KOPT-K1 (cell line): ENCODE data around the gene DYRK1A.

Experiments used
- H3K27ac ChIP-seq: fragments of 200-600 bp; sonication (generic); 2 replicates; pipeline ENCODE4 v1.5.1; 2016; ENCODE audit warnings: antibody characterized with exemption, mild to moderate bottlenecking, low read depth, low read length; ENCODE audit not compliant: poor library complexity, severe bottlenecking
- H3K36me3 ChIP-seq: fragments of 200-600 bp; sonication (generic); 2 replicates; pipeline ENCODE4 v1.5.1; 2017; ENCODE audit warnings: antibody characterized with exemption, mild to moderate bottlenecking, low read length, moderate library complexity; ENCODE audit not compliant: insufficient read depth
- H3K9me3 ChIP-seq: fragments of 200-600 bp; sonication (generic); 2 replicates; pipeline ENCODE4 v1.5.1; 2017; ENCODE audit warnings: antibody characterized with exemption, low read length, mild to moderate bottlenecking; ENCODE audit not compliant: insufficient read depth, poor library complexity, severe bottlenecking

DYRK1A gene

GRCh38 chr21:37550157-37550556 is 183.6 kb downstream of the DYRK1A start:
- no peak overlapping the region for H3K27ac ChIP-seq
- H3K9me3 ChIP-seq, result no peaks in the 10 kb centered on the region
- no peaks in the 10 kb centered on the region for H3K36me3 ChIP-seq

GRCh38 chr21:37550618-37551330 is 184.2 kb downstream of the DYRK1A start:
- no peak overlapping the region for H3K27ac ChIP-seq
- H3K9me3 ChIP-seq, result no peaks in the 10 kb centered on the region
- H3K36me3 ChIP-seq, result no peaks in the 10 kb centered on the region

- Histone ChIP-seq H3K27ac (no peak overlapping the region), H3K9me3 (no peaks in the 10 kb centered on the region), H3K36me3 (no peaks in the 10 kb centered on the region)
Observed at GRCh38 chr21:37551331-37551992, 184.9 kb downstream of the DYRK1A start.

- Histone ChIP-seq H3K27ac (no peak overlapping the region), H3K9me3 (no peaks in the 10 kb centered on the region)
Observed at GRCh38 chr21:37551993-37552355, 185.4 kb downstream of the DYRK1A start.

GRCh38 chr21:37552496-37553029 is 186.0 kb downstream of the DYRK1A start:
- no peaks in the 10 kb centered on the region for H3K9me3 ChIP-seq
- no peaks in the 10 kb centered on the region for H3K36me3 ChIP-seq
- H3K27ac ChIP-seq, result no peak overlapping the region

More at GRCh38 chr21:37551993-37552355, 185.4 kb downstream of the DYRK1A start:
- H3K36me3 ChIP-seq, result no peaks in the 10 kb centered on the region

GRCh38 chr21:37553078-37553481 is 186.5 kb downstream of the DYRK1A start:
- Histone ChIP-seq H3K36me3 (no peaks in the 10 kb centered on the region), H3K9me3 (no peaks in the 10 kb centered on the region), H3K27ac (no peak overlapping the region)

GRCh38 chr21:37554661-37555379 is 188.2 kb downstream of the DYRK1A start:
- H3K36me3 ChIP-seq, result no peaks in the 10 kb centered on the region
- H3K27ac ChIP-seq, result no peak overlapping the region
- H3K9me3 ChIP-seq, result no peaks in the 10 kb centered on the region

- no peaks in the 10 kb centered on the region for H3K9me3 ChIP-seq
- no peak overlapping the region for H3K27ac ChIP-seq
- H3K36me3 ChIP-seq, result no peaks in the 10 kb centered on the region
Observed at GRCh38 chr21:37555672-37556261, 189.2 kb downstream of the DYRK1A start.

- no peaks in the 10 kb centered on the region for H3K9me3 ChIP-seq
- H3K36me3 ChIP-seq, result no peaks in the 10 kb centered on the region
- no peak overlapping the region for H3K27ac ChIP-seq
Observed at GRCh38 chr21:37557261-37557950, 190.8 kb downstream of the DYRK1A start.

GRCh38 chr21:37558676-37559211 is 192.2 kb downstream of the DYRK1A start:
- H3K27ac ChIP-seq, result no peak overlapping the region
- no peaks in the 10 kb centered on the region for H3K36me3 ChIP-seq
- no peaks in the 10 kb centered on the region for H3K9me3 ChIP-seq

- no peaks in the 10 kb centered on the region for H3K9me3 ChIP-seq
- H3K36me3 ChIP-seq, result no peaks in the 10 kb centered on the region
- no peak overlapping the region for H3K27ac ChIP-seq
Observed at GRCh38 chr21:37560385-37560784, 193.8 kb downstream of the DYRK1A start.

- no peak overlapping the region for H3K27ac ChIP-seq
- H3K9me3 ChIP-seq, result no peaks in the 10 kb centered on the region
- no peaks in the 10 kb centered on the region for H3K36me3 ChIP-seq
Observed at GRCh38 chr21:37561506-37561905, 194.9 kb downstream of the DYRK1A start.

- Histone ChIP-seq H3K9me3 (no peaks in the 10 kb centered on the region), H3K27ac (no peak overlapping the region)
Observed at GRCh38 chr21:37561941-37562919, 195.7 kb downstream of the DYRK1A start.

More at GRCh38 chr21:37561941-37562919, 195.7 kb downstream of the DYRK1A start:
- no peaks in the 10 kb centered on the region for H3K36me3 ChIP-seq
